Activated CD8-positive, alpha-beta memory T cell treated with anti-CD3 and anti-CD28 coated beads for 24 hours (primary cell): Measurements from ENCODE around the gene ACADM.
"Not testable (repeated sequence)": the region's sequence is repeated elsewhere in the genome, so short reads cannot be mapped to it uniquely, and the experiment has no call there.

Source experiments
- DNase-seq: peaks from one replicate; pipeline ENCODE4 v3.0.0-alpha.2; 2020

Gene ACADM

GRCh38 chr1:75742047-75742625 is 17.6 kb downstream of the ACADM start:
- no peak for DNase-seq

- DNase-seq, result no peak
These were observed 20.8 kb downstream of the ACADM start for GRCh38 chr1:75745276-75745675.

- DNase-seq, result not testable (repeated sequence)
These were observed 32.7 kb downstream of the ACADM start for GRCh38 chr1:75757210-75757609.

DNA sequence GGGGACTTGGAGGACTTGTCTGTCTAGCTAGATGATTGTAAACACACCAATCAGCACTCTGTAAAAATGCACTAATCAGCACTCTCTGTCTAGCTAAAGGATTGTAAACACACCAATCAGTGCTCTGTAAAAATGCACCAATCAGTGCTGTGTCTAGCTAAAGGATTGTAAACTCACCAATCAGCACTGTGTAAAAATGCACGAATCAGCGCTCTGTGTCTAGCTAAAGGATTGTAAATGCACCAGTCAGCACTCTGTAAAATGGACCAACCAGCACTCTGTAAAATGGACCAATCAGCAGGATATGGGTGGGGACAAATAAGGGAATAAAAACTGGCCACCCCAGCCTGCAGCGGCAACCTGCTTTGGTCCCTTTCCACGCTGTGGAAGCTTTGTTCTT is 34.0 kb downstream of the ACADM start:
- not testable (repeated sequence) for DNase-seq

- no peak for DNase-seq
These were observed 39.6 kb downstream of the ACADM start for GRCh38 chr1:75764057-75764655.

DNA sequence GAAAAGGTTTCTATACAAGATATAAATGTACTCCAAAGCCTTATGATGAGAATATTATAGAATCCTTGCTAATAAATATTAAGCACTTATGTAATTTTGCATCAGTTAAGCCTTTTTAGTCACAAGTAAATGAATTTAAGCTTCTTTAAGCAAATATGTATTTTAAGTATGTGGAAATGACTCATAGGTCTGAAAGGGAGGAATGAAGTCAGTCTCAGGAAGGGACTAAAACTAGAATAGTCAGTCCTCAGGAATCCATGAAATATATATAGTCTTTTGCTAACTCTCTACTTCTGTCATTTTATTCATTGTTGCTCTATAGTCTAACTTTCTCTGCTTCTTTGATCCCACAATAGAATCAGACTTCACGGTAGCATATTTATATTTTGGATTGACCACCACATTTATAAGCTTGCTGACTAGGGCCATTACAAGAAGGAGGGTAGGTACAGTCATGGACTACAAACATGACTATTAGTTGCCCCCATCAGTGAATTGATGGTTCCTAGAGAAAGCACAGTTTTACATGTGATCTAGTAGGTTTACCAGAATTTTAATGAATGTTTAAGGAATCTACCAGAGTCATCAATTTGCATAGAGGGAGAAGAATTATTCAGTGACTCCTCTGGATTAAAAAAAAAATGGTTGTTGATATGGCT is 41.3 kb downstream of the ACADM start:
- no peak for DNase-seq

DNA sequence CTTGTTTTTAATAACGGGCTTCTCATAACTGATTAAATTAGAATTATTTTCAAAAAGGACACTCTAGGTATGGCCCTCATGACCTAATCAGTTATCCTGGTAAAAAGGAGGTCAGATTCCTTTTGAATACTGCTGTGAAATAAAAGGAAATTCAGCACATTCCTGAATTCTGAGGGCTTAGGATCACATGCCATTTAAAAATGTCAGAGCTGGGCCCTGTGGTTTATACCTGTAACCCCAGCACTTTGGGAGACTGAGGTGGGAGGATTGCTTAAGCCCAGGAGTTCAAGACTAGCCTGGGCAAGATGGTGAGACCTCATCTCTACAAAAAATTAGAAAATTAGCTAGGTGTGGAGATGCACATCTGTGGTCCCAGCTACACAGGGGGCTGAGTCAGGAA is 43.5 kb downstream of the ACADM start:
- no peak for DNase-seq

DNA sequence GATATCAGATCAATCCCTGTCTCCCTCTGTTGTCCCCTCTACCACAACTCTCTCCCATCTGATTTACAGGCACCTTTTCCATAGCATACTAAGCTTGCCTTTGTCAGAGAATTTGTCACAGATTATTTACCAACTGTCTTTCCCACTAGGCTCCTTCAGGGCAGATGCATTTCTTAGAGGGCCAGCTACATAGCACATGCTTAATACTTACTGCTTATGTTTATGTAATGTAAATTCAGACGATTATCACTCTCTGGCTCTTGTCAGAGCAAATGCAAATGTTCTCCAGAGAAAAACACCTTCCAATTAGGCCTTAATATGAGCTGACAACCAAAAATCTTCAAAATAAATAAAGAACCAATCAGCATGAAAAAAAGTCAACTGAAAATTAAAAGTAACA is 46.3 kb downstream of the ACADM start:
- no peak for DNase-seq

DNA sequence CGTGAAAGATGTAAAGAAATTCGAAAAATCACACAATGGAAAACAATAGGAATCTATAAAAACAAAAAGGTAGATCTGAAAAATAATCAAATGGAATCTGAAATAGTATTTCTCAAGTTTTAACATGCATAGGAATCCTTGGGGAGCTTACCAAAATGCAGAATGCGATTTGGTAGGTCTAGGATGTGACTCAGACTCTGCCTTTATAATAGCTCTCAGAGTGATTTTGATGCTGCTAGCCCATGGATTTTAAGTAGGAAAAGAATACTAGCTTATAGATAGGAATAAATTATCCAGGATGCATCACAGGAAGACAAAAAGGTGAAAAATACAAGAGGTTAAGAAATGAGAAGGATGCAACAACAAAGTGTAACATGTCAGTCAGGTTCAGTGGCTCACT is 47.5 kb downstream of the ACADM start:
- no peak for DNase-seq

DNA sequence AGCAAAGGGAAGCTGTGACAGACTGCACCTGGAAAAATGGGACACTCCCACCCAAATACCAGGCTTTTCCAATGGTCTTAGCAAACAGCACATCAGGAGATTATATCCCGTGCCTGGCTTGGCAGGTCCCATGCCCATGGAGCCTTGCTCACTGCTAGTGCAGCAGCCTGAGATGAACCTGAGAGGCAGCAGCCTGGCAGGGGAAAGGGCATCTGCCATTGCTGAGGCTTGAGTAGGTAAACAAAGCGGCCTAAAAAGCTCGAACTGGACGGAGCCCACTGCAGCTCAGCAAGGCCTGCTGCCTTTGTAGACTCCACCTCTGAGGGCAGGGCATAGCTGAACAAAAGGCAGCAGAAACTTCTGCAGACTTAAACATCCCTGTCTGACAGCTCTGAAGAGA is 53.3 kb downstream of the ACADM start:
- DNase-seq, result not testable (repeated sequence)

DNA sequence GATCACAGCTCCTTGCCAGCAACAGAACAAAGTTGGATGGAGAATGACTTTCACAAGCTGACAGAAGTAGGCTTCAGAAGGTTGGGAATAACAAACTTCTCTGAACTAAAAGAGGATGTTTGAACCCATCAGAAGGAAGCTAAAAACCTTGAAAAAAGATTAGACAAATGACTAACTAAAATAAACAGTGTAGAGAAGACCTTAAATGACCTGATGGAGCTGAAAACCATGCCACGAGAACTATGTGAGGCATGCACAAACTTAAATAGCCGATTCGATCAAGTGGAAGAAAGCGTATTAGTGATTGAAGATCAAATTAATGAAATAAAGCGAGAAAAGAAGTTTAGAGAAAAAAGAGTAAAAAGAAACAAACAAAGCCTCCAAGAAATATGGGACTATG is 54.2 kb downstream of the ACADM start:
- not testable (repeated sequence) for DNase-seq

DNA sequence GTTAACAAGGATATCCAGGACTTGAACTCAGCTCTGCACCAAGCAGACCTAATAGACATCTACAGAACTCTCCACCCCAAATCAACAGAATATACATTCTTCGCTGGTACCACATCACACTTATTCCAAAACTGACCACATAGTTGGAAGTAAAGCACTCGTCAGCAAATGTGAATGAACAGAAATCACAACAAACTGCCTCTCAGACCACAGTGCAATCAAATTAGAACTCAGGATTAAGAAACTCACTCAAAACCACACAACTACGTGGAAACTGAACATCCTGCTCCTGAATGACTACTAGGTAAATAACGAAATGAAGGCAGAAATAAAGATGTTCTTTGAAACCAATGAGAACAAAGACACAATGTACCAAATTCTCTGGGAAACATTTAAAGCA is 55.7 kb downstream of the ACADM start:
- not testable (repeated sequence) for DNase-seq

DNA sequence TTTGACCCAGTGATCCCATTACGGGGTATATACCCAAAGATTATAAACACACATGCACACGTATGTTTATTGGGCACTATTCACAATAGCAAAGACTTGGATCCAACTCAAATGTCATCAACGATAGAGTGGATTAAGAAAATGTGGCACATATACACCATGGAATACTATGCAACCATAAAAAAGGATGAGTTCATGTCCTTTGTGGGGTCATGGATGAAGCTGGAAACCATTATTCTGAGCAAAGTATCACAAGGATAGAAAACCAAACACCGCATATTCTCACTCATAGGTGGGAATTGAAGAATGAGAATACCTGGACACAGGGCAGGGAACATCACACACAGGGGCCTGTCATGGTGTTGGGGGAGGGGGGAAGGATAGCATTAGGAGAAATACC is 59.4 kb downstream of the ACADM start:
- DNase-seq, result not testable (repeated sequence)

GRCh38 chr1:75785320-75785982 is 60.9 kb downstream of the ACADM start:
- no peak for DNase-seq

DNA sequence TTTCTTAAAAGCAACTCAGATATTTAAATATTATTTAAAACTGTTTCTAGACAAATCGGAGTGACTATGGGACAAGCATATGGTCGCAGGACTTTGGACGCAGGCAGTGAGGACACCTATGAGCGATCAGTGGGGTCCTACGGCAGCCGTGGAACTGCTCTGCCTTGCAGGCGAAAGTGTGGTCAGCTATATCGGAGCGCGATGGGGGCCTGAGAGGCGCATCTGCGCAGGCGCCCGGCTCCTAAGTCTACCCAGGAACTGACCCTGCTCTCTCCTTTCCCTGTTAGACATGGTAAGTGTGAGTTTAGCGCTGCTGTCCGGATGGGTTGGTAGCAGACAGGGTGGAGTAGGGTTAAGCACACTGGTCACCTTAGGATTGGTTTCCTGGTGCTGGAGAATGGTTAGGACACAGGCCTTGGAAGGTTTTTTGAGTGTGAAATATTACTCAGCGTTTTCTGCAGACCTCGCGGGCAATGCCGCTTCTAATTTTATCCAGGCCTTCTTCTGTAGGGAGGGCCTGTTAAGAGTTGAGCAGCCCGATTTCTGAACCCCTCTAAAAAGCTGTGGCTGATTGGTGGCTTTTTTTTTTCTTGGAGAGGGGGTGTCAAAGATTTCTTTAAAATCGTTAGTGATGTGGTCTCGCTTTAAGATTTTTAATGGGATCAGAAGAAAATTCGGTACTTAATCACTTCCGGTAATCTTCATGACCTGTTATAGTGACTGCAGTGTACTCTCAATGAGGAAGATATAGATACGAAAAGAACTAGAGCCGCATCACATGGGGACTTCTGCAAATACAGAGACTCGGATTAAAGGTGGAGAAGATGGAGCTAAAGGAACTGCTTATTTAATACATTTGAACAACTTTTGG is 61.7 kb downstream of the ACADM start, which contains the start of gene RABGGTB:
TSS of gene RABGGTB (plus strand) at position 274 of the 871 bp plus-strand sequence. CDS start at position 290, 16 bp downstream.
- DNase-seq, result peak; percentile 98

DNA sequence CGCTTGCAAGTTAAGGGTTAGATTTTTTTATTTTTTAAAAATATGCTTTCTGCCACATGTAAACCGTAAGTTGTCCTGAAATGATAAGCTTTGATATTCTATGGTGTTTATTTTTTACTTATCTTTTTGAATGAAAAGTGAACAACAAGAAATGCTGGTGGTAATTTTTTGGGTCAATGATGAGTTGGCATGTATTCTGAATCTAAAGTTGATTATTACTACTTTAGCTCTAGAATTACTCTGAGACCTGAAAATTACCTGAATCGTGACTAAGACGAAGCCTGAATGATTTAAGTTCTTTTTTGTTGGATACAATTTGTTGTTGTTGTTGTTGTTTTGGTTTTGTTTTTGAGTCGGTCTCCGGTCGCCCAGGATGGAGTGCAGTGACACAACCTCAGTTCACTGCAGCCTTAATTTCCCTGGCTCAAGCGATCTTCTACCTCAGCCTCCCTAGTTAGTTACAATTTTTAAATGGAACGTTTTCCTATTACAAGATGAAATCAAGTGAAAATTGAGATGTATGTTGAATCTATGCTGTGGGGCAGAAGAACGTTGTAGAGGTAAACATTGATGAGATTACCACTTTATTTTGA is 62.5 kb downstream of the ACADM start:
- DNase-seq, result no peak

DNA sequence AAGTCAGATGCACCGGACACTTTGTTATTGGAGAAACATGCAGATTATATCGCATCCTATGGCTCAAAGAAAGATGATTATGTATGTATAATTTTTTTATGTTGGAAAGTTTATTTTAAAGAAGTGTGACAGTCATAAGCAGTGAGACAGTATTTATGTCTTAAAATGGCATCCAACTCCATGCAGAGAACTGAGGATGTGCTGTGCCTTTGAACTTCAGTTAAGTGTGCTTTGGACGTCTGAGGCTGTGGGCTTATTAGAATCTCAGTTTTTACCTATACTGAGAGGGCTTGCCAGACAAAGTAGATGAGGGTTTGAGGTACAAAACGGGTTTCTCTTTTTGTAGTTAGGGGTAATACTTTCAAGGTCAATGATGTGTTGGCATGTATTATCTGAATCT is 63.0 kb downstream of the ACADM start:
- DNase-seq, result no peak

DNA sequence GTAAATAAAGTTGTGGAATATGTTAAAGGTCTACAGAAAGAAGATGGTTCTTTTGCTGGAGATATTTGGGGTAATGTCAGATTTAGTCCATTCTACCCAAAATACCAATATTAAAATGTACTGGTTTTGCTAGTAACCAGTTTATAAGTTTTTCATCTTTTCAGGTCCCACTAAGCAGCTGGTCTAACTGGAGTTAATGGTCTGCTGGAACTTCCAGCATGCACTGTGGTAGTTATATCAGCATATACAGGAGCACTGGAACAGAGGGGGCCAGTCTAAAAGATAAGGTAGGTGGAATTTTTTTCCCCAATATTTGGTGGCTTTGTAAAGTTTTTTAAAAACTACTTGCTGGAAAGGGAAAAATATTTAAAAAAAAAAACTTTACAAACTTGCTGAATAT is 65.5 kb downstream of the ACADM start:
- no peak for DNase-seq

- no peak for DNase-seq
These were observed 66.5 kb downstream of the ACADM start for GRCh38 chr1:75791022-75791421.

DNA sequence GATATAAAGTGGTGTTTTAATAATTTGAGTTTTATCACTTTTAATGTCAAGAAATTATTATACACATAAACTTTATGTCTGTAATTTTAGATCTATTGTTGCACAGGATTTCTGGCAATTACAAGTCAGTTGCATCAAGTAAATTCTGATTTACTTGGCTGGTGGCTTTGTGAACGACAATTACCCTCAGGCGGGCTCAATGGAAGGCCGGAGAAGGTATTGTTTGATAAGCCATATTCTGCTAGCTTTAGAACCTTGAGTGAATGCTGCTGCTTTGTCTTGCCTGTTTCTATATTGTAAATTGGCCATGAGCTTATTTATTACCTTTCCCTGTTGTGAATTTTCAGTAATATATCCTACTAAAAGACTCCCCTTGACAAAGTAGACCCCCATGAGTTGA is 67.6 kb downstream of the ACADM start:
- DNase-seq, result no peak

GRCh38 chr1:75794382-75794781 is 69.9 kb downstream of the ACADM start:
- DNase-seq, result no peak

GRCh38 chr1:75795703-75796193 is 71.2 kb downstream of the ACADM start:
- DNase-seq, result no peak
